ENCODE measurements around the gene CARD11.

The CARD11 gene

DNA sequence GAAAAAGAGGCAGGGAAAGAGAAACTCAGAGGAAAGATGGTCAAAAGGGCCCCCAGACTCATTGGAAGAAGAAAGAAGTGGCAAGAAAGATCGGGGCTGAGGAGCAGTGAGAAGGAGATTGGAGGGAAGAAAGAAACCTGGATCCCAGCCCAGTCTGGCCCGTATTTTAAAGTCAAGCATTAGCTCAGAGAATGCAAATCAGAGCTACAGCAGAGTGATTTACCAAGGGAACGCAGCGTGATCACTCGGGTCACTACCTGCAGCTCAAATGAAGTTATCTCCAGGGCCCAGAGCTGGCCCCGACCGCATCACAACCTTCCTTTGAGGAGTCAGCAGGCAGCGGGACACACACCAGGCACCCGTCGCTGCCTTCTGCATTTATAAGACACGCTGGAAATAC is 72.8 kb downstream of the CARD11 start:
- Mint-ChIP-seq H3K9me3 (peaks cover 4% of the 10 kb centered on the region), H3K4me1 (peaks cover 32% of the 10 kb centered on the region), H3K27ac (no peak overlapping the region), H3K4me3 (no peak overlapping the region), H3K36me3 (peaks cover 46% of the 10 kb centered on the region)
- ATAC-seq: no peak
- no peak for DNase-seq (ENCODE audit: low spot score in 2 of 2)

DNA sequence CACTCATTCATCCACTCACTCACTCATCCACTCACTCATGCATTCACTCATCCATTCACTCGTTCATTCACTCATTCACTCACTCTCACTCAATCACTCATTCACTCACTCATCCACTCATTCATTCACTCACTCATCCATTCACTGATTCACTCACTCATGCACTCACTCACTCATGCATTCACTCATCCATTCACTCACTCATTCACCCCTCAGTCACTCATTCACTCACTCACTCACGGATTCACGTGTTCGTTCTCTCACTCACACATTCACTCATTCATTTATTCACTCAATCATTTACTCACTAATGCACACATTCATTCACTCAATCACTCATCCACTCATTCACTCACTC is 73.4 kb downstream of the CARD11 start:
- H3K36me3 Mint-ChIP-seq: peaks cover 41% of the 10 kb centered on the region
- H3K4me3 Mint-ChIP-seq: no peak overlapping the region
- ATAC-seq (no peak), DNase-seq (ENCODE audit: low spot score in 2 of 2) (no peak)
- no peak overlapping the region for H3K27ac Mint-ChIP-seq
- H3K4me1 Mint-ChIP-seq: peaks cover 26% of the 10 kb centered on the region
- H3K9me3 Mint-ChIP-seq: peaks cover 6% of the 10 kb centered on the region

DNA sequence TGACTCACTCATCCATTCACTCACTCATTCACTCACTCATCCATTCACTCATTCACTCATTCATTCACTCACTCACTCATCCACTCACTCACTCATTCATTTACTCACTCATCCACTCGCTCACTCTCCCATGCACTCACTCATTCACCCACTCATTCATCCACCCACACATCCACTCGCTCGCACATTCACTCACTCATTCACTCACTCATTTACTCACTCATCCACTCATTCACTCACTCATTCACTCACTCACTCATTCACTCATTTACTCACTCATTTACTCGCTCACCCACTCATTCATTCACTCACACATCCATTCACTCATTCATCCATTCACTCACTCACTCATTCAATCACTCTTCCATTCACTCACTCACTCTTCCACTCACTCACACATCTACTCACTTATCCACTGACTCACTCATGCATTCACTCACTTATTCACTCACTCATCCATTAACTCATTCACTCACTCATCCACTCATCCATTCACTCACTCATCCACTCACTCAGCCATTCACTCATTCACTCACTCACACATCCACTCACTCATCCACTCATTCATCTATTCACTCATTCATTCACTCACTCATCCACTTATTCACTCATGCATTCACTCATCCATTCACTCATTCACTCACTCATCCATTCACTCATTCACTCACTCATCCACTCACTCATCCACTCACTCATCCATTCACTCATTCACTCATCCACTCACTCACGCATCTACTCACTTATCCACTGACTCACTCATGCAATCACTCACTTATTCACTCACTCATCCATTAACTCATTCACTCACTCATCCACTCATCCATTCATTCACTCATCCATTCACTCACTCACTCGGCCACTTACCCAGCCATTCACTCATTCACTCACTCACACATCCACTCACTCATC is 74.0 kb downstream of the CARD11 start:
- Mint-ChIP-seq H3K4me1 (peaks cover 27% of the 10 kb centered on the region), H3K9me3 (peaks cover 6% of the 10 kb centered on the region), H3K4me3 (no peak overlapping the region), H3K36me3 (peaks cover 38% of the 10 kb centered on the region), H3K27ac (no peak overlapping the region)
- no peak for ATAC-seq
- DNase-seq (ENCODE audit: low spot score in 2 of 2): no peak

DNA sequence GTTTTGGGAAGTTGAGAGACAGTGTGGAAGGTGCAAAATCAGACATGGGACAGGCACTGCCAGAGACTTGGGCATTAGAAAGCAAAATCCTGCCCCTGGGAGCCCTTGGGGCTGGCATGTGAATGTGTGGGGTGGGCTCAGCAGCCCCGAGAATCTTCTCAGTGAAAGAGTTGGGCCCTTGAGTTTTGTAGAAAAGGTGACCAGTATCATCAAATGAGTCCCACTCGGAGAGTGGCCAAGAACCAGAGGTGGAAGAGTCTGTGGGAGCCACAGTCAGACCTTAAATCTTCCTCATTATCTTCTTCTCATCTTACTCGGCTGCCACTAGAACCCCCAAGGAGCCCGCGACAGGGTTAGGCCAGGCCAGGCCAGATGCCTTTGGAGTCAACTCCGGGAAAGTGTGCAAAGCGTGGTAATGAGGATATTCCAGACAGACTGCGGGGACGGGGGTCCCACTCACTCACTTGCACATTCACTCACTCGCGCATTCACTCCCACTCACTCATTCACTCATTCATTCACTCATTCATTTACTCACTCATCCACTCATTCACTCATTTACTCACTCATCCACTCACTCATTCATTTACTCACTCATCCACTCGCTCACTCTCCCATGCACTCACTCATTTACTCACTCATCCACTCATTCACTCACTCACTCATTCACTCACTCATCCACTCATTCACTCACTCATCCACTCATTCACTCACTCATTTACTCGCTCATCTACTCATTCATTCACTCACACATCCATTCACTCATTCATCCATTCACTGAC is 74.9 kb downstream of the CARD11 start:
- peaks cover 6% of the 10 kb centered on the region for H3K9me3 Mint-ChIP-seq
- peaks cover 30% of the 10 kb centered on the region for H3K36me3 Mint-ChIP-seq
- H3K4me1 Mint-ChIP-seq: peaks cover 35% of the 10 kb centered on the region
- no peak overlapping the region for H3K27ac Mint-ChIP-seq
- DNase-seq (ENCODE audit: low spot score in 2 of 2) (no peak), ATAC-seq (peak; percentile 9)
- no peak overlapping the region for H3K4me3 Mint-ChIP-seq

DNA sequence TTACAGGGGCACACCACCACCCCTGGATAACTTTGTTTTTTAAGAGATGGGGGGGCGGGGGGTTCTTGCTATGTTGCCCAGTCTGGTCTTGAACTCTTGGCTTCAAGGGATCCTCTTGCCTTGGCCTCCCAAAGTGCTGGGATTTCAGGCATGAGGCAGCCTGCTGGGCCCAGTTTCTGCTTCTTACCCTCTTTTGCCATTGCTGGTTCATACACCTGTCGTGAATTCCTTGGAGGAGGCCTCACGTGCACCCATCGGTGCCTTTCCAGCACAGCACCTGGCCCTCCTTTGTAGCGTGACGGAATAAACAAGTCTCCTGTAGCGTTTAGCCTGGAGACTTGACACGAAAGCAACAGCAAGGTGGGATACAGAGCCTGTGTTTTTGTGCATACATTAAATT is 75.5 kb downstream of the CARD11 start:
- Mint-ChIP-seq H3K4me1 (peaks cover 36% of the 10 kb centered on the region), H3K4me3 (no peak overlapping the region), H3K36me3 (peaks cover 24% of the 10 kb centered on the region), H3K27ac (no peak overlapping the region), H3K9me3 (peaks cover 6% of the 10 kb centered on the region)
- DNase-seq (ENCODE audit: low spot score in 2 of 2): no peak
- no peak for ATAC-seq

DNA sequence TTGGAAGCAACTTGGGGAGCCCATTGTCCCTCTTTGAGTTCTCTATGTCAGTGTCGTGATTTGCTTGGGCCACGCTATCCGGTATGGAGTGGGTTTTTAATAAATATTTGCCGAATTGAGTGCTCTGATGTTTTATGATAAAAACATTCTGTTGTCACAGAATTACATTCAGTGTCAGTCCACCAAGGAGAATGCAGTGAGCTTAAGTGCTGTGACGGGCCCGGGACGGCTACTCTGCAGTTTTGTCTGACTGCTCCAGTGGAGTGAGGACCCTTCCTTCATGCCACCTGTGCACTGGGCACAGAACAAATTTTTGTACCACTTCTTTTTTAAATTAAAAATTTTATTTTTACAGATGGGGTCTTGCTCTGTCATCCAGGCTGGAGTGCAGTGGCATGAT is 76.0 kb downstream of the CARD11 start:
- H3K36me3 Mint-ChIP-seq: peaks cover 19% of the 10 kb centered on the region
- H3K9me3 Mint-ChIP-seq: peaks cover 6% of the 10 kb centered on the region
- ATAC-seq (no peak), DNase-seq (ENCODE audit: low spot score in 2 of 2) (no peak)
- no peak overlapping the region for H3K27ac Mint-ChIP-seq
- H3K4me1 Mint-ChIP-seq: peaks cover 36% of the 10 kb centered on the region
- no peak overlapping the region for H3K4me3 Mint-ChIP-seq

DNA sequence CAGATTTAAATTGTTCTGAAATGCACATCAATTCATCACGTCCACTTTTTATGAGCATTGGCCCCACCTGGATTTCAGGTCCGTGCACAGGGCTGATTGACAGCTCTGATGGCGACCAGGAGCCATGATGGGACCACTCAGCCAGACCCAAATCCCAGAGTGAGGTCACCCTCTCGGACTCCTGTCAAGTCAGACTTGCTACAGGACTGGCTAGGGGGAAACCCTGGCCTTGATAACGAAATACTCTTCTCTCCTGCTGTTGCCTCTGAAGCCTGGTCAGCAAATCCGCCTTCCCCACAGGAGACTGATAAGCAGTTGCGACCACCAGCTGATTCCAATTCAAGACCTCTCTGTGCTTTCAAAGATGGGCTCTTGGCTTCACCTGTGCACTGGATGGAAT is 76.4 kb downstream of the CARD11 start:
- no peak overlapping the region for H3K27ac Mint-ChIP-seq
- H3K4me3 Mint-ChIP-seq: no peak overlapping the region
- no peak for ATAC-seq
- H3K36me3 Mint-ChIP-seq: peaks cover 14% of the 10 kb centered on the region
- H3K4me1 Mint-ChIP-seq: peaks cover 34% of the 10 kb centered on the region
- peaks cover 6% of the 10 kb centered on the region for H3K9me3 Mint-ChIP-seq
- DNase-seq (ENCODE audit: low spot score in 2 of 2): no peak

DNA sequence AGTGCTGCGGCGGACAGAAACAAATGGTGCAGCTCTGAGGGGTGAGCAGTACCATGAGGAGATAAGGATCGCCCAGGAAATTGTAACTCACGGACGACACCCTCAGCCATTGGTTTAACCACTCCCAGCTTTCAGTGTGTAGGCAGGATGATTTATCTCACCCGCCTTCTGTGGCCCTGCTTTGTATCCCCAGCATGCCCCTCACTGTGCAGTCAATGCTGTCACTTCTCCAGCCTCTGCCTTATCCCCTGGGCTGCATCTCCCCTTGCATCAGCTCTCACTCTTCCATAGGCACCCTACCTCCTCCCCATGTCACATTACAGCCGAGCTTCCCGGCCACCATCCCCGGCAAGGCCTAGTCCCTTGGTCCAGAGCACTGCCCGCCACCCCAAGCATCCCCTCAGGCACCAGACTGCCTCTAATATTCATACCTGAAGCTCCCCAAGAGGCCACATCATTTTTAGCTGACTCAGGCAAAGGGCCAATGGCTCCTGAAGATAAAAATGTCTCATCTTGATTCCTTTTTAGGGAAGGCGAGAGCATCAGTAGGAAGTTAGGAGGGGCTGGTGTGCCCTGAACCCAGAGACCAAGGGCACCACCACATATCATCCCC is 77.1 kb downstream of the CARD11 start:
- peaks cover 11% of the 10 kb centered on the region for H3K36me3 Mint-ChIP-seq

DNA sequence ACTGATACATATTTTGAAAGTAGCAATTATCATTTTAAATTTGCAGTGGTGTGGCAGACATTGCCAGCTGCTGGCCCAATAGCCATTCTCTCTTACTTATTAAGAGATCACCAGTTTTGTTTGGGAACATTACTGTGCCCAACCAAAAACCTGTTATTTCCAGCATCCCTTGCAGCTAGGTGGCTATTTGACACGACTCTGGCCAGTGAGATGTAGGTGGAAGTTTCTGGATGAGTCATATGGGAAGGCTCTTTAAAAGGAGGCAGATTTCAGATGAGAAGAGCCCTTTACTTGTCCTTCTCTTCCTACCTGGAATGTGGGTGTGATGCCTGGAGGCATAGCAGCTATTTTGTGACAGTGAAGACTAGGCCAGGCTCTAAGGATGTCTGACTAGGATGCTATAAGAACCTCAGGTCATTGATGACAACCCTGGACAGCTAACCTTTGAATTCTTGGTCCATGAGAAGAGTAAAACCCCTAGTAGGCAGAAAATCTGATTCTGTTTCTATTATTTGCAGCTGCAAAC is 77.9 kb downstream of the CARD11 start:
- Mint-ChIP-seq H3K27ac (no peak overlapping the region), H3K4me1 (peaks cover 37% of the 10 kb centered on the region), H3K9me3 (peaks cover 6% of the 10 kb centered on the region), H3K36me3 (peaks cover 5% of the 10 kb centered on the region), H3K4me3 (no peak overlapping the region)
- no peak for DNase-seq (ENCODE audit: low spot score in 2 of 2)
- no peak for ATAC-seq

More for the DNA sequence above, 77.1 kb downstream of the CARD11 start:
- DNase-seq (ENCODE audit: low spot score in 2 of 2) (no peak), ATAC-seq (no peak)
- H3K4me3 Mint-ChIP-seq: no peak overlapping the region
- peak overlapping the region; percentile 20 for H3K27ac Mint-ChIP-seq
- H3K9me3 Mint-ChIP-seq: peaks cover 6% of the 10 kb centered on the region
- peaks cover 37% of the 10 kb centered on the region for H3K4me1 Mint-ChIP-seq

DNA sequence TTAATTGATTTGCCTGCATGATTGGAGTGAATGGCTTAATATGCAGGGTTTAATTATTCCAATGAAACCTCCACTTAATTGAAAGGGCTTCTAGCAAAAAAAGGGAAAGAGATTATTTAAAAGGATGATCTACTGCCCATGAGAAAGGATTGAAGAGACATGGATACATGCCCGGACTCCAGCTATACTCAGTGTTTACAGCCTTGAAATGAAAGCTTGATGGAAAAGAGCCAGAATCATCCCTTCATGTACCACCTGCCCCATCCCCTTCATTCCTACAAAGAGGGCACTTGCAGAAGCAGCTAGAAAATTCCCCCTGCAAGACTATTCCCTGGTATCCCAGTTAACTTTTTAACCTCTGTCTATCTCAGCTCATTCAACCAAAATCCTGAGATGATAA is 78.4 kb downstream of the CARD11 start:
- H3K9me3 Mint-ChIP-seq: peaks cover 6% of the 10 kb centered on the region
- no peak overlapping the region for H3K27ac Mint-ChIP-seq
- H3K4me1 Mint-ChIP-seq: peaks cover 37% of the 10 kb centered on the region
- ATAC-seq: no peak
- DNase-seq (ENCODE audit: low spot score in 2 of 2): no peak
- no peak overlapping the region for H3K4me3 Mint-ChIP-seq
- H3K36me3 Mint-ChIP-seq: peaks cover 5% of the 10 kb centered on the region

DNA sequence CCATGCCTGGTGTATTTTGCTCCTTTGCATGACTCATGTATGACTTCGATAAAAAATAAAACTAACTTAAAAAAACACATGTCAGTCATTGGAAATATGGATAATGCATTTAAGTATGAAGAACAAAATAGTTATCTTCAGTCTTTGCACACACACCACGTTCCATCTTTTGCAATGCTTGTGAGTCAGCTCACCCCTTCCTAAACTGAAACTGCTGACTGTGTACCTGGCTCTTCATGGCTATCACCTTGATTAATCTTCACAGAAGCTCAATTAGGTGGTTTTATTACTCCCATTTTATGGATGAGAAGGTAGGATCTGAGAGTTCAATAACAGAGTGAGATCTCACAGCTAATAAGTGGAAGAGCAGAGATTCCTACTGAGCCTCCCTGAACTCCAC is 79.5 kb downstream of the CARD11 start:
- Mint-ChIP-seq H3K9me3 (peaks cover 6% of the 10 kb centered on the region), H3K4me3 (no peak overlapping the region), H3K27ac (no peak overlapping the region), H3K36me3 (peaks cover 12% of the 10 kb centered on the region), H3K4me1 (peaks cover 46% of the 10 kb centered on the region)
- ATAC-seq (no peak), DNase-seq (ENCODE audit: low spot score in 2 of 2) (no peak)

DNA sequence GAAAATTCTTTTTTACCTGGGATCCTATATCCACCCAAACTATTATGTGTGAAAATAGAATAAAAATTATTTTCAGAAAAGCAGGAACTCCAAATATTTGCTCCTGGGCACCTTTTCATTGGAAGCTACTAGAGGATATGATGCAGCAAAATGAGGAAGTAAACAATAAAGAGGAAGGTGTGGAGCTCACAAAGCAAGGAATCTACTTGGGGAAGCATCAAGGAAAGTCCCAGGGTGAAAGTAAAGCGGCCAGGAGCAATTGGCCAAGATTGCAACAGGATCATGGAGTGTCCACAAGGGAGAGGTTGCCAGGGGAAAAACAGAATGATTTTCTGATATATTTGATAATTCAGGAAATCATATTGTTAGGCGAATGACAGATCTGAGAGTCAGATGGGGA is 80.8 kb downstream of the CARD11 start:
- Mint-ChIP-seq H3K4me1 (peaks cover 60% of the 10 kb centered on the region), H3K27ac (peak overlapping the region; percentile 60), H3K4me3 (no peak overlapping the region), H3K36me3 (peaks cover 20% of the 10 kb centered on the region), H3K9me3 (peaks cover 6% of the 10 kb centered on the region)
- ATAC-seq (no peak), DNase-seq (ENCODE audit: low spot score in 2 of 2) (no peak)

DNA sequence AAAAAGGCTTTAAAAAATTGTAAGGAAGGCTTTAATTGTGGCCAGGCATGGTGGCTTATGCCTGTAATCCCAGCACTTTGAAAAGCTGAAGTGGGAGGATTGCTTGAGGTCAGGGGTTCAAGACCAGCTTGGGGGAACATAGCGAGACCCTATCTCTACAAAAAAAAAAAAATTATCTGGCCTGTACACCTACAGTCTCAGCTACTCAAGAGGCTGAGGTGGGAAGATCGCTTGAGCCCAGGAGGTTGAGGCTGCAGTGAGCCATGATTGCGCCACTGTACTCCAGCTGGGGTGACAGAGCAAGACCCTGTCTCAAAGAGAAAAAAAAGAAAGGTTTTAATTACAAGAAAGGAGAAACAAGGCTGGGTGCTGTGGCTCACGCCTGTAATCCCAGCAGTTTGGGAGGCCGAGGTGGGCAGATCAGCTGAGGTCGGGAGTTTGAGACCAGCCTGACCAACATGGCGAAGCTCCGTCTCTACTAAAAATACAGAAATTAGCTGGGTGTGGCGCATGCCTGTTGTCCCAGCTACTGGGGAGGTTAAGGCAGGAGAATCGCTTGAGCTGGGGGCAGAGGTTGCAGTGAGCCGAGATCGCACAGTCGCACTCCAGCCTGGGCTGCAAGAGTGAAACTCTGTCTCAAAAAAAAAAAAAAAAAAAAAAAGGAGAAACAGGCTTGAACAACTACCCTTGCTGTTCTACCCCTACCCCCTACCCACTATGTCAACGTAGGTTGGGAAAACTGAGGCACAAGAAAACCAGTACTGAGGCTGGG is 83.7 kb downstream of the CARD11 start:
- H3K9me3 Mint-ChIP-seq: no peaks in the 10 kb centered on the region
- ATAC-seq (no peak), DNase-seq (ENCODE audit: low spot score in 2 of 2) (no peak)
- H3K36me3 Mint-ChIP-seq: peaks cover 48% of the 10 kb centered on the region
- peaks cover 72% of the 10 kb centered on the region for H3K4me1 Mint-ChIP-seq
- H3K27ac Mint-ChIP-seq: peak overlapping the region; percentile 85
- H3K4me3 Mint-ChIP-seq: no peak overlapping the region

DNA sequence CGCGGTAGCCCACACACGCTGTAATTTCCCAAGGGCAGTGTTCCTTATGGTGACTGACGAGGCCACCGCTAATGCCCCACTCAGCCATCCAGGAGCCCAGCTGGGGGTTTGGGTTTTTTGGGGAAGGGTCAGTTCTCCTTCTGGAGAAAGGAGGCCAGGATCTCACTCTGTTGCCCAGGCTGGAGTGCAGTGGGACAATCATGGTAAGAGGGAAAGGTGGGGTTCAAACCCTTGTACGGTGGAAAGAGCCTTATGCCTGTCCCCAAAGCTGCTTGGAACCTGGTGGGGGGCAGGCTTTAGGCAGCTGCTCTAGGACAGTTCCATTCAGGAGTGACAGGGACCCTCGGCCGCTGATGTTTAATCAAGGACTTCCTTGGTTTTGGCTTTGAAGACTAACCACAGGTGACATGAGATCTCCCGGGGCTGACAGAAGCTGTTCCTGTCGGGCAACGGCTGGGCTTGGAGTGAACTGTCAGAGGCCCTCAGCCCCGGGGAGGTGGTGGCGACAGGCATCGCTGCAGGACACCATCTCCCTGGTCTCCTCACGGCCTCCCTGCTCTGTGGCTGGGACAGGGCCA is 84.5 kb downstream of the CARD11 start:
- H3K4me3 Mint-ChIP-seq: no peak overlapping the region
- peaks cover 73% of the 10 kb centered on the region for H3K4me1 Mint-ChIP-seq
- no peaks in the 10 kb centered on the region for H3K9me3 Mint-ChIP-seq
- ATAC-seq (no peak), DNase-seq (ENCODE audit: low spot score in 2 of 2) (no peak)
- peaks cover 57% of the 10 kb centered on the region for H3K36me3 Mint-ChIP-seq
- H3K27ac Mint-ChIP-seq: peak overlapping the region; percentile 85

Measured in stimulated activated effector memory CD8-positive, alpha-beta T cell treated with anti-CD3 and anti-CD28 coated beads, Interleukin-12 subunit alpha, Interleukin-12 subunit beta, amount 100 ng/mL, for 72 hours (primary cell).